GM19023 (cell line): ENCODE results near the gene SPEM2.
"Not testable (repeated sequence)": the region's sequence is repeated elsewhere in the genome, so short reads cannot be mapped to it uniquely, and the experiment has no call there.

ENCODE experiments used
- ATAC-seq: cut with Tn5 transposase; IDR thresholded peaks from one replicate; pipeline ENCODE4 v1.9.1; 2021; ENCODE audit warnings: mild to moderate bottlenecking, moderate library complexity; ENCODE audit not compliant: unreplicated experiment

Gene SPEM2

DNA sequence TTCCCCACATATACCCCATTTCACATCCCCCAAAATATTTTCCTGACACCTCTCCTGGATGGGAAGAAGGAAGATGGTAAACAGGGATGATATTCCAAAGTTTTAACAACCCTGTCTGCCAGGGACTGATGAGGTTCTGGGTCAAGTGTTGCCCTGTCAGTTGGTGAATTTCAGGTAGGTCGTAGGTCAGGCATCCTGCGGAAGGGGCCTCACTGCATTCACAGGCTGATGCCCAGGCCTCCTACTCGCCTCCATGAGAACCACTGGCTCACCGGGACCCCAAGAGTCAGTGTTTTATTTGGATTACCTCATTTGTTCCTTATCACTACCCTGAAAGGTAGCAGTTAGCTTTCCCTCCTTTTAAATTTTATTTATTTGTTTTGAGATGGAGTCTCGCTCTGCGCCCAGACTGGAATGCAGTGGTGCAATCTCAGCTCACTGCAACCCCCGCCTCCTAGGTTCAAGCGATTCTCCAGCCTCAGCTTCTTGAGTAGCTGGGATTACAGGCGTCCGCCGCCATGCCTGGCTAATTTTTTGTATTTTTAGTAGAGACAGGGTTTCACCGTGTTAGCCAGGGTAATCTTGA is 43.5 kb downstream of the SPEM2 start:
- no peak for ATAC-seq

DNA sequence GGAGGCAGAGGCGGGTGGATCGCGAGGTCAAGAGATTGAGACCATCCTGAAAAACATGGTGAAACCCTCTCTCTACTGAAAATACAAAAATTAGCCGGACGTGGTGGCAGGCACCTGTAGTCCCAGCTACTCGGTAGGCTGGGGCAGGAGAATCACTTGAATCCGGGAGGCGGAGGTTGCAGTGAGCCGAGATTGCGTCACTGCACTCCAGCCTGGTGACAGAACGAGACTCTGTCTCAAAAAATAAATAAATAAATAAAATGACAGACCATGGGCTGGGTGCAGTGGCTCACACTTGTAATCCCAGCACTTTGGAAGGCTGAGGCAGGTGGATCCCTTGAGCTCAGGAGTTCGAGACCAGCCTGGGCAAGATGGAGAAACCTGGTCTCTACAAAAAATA is 44.4 kb downstream of the SPEM2 start:
- not testable (repeated sequence) for ATAC-seq

DNA sequence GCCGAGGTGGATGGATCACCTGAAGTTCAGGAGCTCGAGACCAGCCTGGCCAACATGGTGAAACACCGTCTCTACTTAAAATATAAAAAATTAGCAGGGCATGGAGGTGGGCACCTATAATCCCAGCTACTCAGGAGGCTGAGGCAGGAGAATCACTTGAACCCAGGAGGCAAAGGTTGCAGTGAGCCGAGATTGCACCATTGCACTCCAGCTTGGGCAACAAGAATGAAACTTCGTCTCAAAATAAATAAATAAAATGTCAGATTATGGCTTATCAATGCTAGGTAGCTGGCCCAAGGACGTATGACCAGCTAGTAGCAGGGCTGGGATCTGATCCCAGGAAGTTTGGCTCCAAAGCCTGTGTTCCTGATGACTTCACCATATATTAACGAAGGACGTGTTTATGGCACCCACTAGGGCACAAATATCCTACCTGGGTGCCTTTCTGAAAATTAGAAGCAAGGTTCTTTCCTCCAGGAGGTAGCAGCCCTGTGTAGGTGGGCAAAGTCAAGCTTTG is 45.1 kb downstream of the SPEM2 start:
- ATAC-seq: not testable (repeated sequence)

DNA sequence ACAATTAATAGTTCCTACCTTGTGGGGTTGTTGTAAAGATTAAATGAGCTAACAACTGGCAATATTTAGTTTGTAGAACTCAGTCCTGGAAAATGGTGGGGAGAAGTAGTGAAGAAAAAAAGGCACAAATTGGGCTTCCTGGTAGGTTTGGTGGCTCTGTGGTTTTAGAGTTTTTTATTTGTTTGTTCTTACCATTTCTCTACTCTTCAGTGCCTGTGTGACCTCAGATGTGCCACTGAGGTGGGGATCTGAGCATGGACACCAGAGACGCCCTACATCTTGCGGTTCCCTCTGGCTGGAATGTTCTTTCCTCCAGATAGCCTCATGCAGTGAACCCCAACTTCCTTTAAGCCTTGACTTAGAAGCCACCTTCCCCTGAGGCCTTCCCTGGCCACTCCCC is 46.3 kb downstream of the SPEM2 start:
- no peak for ATAC-seq

DNA sequence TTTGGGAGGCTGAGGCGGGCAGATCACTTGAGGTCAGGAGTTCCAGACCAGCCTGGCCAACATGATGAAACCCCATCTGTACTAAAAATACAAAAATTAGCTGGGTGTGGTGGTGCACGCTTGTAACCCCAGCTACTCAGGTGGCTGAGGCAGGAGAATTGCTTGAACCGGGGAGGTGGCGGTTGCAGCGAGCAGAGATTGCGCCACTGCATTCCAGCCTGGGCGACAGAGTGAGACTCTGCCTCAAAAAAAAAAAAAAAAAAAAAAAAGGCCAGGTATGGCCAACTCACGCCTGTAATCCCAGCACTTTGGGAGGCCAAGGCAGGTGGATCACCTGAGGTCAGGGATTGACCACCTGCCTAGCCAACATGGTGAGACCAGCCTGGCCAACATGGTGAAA is 49.4 kb downstream of the SPEM2 start:
- not testable (repeated sequence) for ATAC-seq

DNA sequence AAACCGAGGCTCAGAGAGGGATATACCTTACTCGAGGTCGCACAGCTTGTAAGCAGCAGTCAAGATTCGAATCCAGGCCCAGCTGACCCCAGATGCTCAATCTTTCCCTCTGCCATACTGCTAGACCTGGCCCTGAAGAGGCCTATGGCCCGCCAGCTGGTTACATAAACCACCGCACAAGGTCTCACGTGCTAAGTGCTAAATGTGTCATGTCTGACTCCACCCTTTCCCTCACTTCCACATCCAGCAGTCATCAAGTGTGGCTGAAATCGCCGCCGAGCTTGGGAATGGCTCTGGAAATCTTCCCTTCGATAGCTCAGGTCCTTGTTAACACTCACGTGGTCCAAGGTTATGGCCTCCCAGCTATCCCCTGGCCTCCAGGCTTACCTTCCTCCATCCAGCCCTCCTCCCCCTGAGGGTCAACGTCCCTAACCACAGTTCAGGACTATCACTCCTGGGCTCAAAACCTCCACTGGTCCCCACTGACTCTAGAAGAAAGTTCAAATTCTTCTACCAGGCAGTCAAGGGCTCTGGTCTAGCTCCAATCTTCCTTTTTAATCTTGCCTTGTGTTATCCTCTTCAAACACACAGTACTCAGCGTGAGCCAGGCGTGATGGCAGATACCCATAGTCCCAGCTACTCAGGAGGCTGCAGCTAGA is 50.5 kb downstream of the SPEM2 start:
- no peak for ATAC-seq

DNA sequence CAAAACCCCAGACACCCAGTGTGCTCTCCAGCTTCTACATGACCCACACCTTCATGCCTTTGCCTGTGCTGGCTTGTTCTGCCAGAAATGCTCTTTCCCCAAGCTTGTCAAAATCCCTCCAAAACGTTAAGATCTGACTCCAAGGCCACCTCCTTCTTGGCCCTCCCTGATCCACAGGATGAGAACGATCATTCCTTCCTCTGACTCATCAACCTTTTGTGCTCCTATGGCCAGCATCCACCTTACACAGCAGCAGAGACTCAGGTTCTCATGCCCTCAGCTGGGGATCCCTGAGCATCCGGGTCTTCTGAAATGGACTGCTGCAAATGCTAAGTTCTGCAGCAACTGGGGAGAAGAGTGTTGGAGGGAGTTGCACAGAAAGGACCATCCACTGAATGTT is 51.1 kb downstream of the SPEM2 start:
- no peak for ATAC-seq

DNA sequence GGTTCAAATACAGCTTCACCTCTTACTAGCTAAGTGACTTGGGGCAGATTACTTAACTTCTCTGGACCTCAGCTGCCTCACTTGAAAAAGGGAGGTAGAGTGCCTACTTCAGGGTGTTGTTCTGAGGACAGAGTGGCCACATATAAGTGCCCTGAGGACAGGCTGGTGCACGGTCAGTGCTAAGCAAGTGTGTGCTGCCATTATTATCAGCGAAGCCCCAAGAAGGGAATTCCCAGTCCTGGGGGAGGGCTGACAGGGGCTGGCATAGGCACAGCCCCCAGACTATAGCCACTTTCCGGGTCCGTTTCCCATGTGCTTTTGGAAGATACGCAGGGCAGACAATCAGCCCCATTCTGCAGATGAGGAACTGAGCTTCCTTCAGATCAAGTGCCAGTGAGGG is 51.5 kb downstream of the SPEM2 start:
- no peak for ATAC-seq
